ENCODE results near the gene SLC7A5.
"Not testable (repeated sequence)": the region's sequence is repeated elsewhere in the genome, so short reads cannot be mapped to it uniquely, and the experiment has no call there.

Gene SLC7A5

GRCh38 chr16:87818533-87819161, 50.7 kb downstream of the SLC7A5 start:
- no peak for DNase-seq

- no peak for DNase-seq
Measured at GRCh38 chr16:87817910-87818309, 51.4 kb downstream of the SLC7A5 start.

DNA sequence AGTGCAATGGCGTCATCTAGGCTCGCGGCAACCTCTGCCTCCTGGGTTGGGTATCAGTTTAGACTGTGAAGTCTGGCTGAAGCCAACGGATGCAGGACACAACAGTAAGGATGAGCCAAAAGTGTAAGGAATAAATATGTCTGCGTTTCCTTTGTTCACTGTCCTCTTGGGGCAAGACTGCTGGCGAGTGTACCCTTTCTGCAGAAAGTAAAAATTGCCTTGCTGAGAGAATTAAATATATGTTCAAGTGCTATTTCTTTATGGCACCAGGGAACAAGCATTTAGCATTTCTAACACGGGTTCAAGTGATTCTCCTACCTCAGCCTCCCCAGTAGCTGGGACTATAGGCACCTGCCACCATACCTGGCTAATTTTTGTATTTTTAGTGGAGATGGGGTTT, 51.9 kb downstream of the SLC7A5 start:
- not testable (repeated sequence) for DNase-seq

GRCh38 chr16:87816507-87817100, 52.7 kb downstream of the SLC7A5 start:
- DNase-seq = no peak

- no peak for DNase-seq
Measured at GRCh38 chr16:87815567-87815966, 53.7 kb downstream of the SLC7A5 start.

- no peak for DNase-seq
Measured at GRCh38 chr16:87812200-87812656, 57.1 kb downstream of the SLC7A5 start.

- not testable (repeated sequence) for DNase-seq
Measured at GRCh38 chr16:87811454-87811853, 57.9 kb downstream of the SLC7A5 start.

- no peak for DNase-seq
Measured at GRCh38 chr16:87809150-87809902, 60.0 kb downstream of the SLC7A5 start.

DNA sequence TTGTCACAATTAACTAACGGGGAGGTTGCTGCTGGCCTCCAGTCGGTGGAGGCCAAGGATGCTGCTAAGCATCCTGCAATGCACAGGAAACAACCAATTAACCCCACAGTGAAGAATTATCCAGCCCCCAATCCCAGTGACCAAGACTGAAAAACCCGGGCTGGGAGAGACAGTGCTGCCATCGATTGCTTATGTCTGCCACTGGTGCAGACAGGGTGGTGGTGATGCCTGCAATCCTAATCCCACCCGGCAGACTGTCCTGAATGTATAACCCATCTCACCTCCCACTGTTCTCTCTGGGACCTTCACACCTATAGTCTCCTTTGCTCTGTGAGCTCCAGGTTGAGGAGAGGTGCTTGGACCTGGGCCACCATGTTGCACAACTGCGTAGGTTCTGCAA, 61.2 kb downstream of the SLC7A5 start:
- DNase-seq = no peak

DNA sequence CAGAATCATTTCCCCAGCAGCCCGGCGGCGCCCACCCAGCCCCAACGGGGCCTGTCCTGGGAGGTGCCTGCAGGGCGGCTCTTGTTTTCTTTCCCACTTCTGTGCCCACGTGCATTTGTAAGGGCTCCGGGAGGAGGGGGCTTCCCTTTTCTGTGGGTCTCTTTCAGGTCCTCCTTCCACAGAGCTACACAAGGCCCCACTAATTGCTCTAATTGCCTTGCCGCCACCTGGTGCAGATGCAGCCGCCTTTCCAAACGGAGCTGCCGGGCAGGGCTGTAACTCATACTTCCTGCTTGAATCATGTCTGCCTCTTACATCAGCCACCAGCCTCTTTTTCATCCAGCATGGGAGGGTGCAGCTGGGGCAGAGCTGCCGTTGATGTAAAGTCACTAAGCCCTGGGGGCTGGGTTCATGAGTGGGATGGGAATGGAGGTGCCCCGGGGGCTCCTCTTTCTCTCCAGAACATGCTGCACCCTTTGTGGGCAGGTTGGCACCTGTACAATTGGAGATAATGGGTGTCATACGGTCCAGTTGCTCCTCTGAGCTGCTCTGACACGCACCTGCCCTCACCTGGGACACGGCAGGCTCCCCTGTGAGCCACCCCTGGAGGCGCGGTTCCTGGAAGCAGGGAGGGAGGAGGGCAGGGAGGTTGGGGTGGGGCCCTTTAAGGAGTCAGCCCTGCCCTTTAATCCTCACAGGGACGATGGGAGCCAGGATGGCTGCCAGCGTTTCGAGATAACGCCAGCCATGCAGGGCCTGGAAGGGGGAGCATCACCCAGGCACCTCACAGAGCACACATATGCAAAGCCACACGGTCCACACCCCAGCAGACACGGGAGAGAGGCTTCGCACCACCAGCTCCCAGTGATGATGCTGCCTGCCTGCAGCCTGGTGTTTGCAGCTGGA, 62.4 kb downstream of the SLC7A5 start:
- peak; percentile 77 for DNase-seq

DNA sequence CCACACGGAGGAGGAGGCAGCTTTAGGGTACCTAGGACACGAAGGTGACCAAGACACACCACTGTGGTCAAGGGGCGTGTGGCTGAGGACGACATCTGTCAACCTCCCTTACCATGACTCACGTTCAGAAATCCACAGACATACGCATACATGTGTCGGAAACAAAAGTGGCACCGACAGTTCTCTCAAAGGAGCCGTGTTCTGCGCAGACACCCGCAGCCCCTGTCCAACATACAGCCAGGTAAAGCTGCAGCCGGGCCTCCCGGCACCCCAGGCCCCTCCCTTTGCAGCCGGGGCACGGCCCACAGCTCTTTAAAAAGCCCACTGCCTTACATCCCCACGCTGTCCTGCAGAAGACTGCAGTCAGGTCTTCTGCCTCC, 63.1 kb downstream of the SLC7A5 start:
- DNase-seq = no peak

DNA sequence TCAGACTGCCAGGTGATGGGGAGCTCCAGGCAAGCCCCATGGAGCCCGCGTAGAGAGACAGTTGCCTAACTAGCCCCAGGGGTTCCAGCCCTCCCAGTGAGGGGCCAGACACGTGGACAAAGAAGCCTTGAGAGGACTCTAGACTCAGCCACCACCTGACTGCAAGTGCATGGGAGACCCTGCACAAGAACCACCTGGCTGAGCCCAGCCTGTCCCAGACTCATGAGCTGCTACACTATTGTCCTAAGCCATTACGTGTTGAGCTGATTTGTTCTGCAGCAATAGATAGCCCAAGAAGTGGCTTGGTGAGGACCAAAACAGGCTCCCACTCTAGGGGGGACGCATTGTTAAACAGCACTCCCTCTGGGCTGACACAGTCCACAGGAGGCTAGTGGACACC, 65.9 kb downstream of the SLC7A5 start:
- no peak for DNase-seq

- DNase-seq = no peak
Measured at GRCh38 chr16:87802670-87803069, 66.6 kb downstream of the SLC7A5 start.

GRCh38 chr16:87801679-87802259, 67.5 kb downstream of the SLC7A5 start:
- DNase-seq = no peak

DNA sequence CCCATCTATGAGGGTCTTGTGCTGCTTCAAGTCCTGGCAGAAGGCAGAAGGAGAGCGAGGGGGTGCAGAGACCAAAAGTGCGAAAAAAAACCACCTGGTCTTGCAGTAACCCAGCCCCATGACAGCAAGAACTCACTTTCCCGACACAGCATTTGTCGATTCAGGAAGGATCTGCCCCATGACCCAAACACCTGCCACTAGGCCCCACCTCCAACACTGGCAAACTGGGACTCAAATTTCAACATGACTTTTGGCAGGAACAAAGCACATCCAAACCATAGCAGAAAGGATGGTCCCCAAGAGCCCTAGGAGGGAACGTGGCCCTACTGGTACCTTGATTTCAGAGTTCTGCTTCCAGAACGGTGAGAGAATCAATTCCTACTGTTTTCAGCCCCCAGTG, 68.8 kb downstream of the SLC7A5 start:
- no peak for DNase-seq

DNA sequence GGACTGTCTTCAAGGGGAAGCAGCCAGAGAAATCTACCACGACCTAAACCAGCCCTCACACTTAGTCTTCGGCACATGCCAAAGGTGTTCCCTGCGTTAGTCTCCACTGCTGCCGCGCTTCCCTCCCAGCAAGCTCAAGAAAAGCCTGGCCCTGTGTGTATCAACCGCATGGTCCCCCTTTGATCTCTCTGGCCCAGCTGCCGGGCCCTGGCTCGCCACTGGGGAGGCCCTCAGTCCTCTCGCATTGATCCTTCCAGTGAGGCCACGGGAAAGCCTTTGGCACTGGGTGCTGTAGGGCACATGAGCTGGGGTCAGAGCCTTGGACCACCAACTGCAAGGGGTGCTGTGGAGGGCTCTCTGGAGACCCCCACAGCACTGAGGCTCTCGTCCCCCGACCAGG, 74.0 kb downstream of the SLC7A5 start:
- DNase-seq = no peak

GRCh38 chr16:87794485-87795078, 74.7 kb downstream of the SLC7A5 start:
- DNase-seq = no peak

GRCh38 chr16:87792205-87792565, 77.1 kb downstream of the SLC7A5 start:
- DNase-seq = no peak

- no peak for DNase-seq
Measured at GRCh38 chr16:87791295-87792204, 77.8 kb downstream of the SLC7A5 start.

DNA sequence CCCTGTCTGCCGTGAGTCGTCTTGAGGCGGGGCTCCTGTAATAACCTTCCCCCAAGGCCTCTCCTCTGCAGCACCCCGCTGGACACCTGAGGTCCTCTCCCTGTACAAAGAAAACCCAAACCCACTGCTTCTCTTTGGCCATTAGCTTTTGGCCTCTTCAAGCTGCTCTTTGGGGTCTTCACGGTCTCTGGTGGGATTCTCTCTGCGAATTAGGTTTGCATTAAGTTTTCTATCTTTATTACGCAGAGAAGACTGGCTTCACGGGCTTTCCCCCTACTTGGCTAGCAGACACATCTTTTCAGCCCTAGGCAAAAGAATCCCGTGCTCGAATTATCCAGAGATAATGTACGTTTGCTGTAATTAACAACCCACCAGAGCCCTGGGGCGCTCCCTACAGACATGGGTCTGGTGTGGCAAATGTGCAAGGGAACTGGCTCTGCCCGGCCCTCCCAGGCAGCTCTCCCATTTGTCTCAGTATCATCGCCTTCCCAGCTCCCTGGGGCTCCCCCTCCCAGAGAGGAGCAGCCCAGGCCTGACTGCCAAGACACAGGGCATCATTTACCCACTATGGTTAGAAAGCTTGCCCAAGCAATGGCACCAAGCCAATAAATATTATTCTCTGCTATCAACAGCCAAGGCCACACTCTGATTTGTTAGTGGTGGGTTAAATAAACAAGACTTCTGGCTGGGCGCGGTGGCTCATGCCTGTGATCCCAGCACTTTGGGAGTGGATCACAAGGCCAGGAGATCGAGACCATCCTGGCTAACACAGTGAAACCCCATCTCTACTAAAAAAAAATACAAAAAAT, 78.8 kb downstream of the SLC7A5 start:
- DNase-seq = no peak
